ENCODE data around the gene NHLRC3. TPM values are rescaled to one million over a fixed set of nuclear protein-coding genes. Genes with fewer than 3 reads are reported as not detected.

The NHLRC3 gene
- total and polyA plus RNA-seq, 2 experiments from 2014 or later: 13.1 to 16.6 TPM

DNA sequence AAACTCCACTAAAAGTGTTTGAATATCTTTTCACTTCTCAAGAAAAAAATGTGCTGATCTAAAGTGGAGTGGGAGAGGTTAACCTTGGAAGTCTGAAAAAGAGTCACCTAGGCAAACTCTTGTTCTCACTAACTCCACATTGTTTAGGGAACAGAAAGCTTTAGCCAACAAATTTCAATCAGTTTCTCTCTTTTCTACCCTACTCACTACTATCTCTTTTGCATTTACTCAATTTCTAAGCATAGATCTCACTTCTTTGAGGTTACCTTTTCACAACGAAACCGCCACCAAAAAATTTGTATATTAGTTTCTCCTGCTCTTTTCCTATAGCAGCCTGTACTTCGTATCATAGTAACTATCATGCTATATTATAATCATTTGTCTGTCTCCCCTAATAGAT is 6.3 kb downstream of the NHLRC3 start:
- Histone ChIP-seq H3K36me3 (peaks cover 14% of the 10 kb centered on the region), H3K27ac (no peak overlapping the region)
- TF ChIP-seq, protein P1, sequence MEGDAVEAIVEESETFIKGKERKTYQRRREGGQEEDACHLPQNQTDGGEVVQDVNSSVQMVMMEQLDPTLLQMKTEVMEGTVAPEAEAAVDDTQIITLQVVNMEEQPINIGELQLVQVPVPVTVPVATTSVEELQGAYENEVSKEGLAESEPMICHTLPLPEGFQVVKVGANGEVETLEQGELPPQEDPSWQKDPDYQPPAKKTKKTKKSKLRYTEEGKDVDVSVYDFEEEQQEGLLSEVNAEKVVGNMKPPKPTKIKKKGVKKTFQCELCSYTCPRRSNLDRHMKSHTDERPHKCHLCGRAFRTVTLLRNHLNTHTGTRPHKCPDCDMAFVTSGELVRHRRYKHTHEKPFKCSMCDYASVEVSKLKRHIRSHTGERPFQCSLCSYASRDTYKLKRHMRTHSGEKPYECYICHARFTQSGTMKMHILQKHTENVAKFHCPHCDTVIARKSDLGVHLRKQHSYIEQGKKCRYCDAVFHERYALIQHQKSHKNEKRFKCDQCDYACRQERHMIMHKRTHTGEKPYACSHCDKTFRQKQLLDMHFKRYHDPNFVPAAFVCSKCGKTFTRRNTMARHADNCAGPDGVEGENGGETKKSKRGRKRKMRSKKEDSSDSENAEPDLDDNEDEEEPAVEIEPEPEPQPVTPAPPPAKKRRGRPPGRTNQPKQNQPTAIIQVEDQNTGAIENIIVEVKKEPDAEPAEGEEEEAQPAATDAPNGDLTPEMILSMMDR (IDR thresholded peaks at IDR 0.05; ENCODE audit: low read depth, low read length): no peak

DNA sequence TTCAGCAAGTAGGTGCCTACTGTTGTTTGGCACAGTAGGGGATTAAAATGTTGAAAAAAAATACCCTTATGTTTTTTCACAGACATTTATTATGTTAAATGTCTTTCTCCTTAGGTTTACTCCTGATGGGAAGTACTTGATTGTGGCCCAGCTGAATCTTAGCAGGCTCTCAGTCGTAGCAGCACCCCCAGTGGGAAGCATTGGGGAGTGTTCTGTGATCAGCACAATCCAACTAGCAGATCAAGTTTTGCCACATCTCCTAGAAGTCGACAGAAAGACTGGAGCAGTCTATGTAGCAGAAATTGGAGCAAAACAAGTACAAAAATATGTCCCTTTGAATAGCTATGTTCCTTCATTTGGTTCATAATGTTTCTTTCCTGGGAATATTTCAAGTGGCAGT is 9.3 kb downstream of the NHLRC3 start:
- Histone ChIP-seq H3K27ac (no peak overlapping the region), H3K27me3 (no peaks in the 10 kb centered on the region), H3K36me3 (peaks cover 13% of the 10 kb centered on the region), H3K4me3 (no peak overlapping the region), H3K4me1 (ENCODE audit: low read depth) (no peaks in the 10 kb centered on the region), H3K9me3 (ENCODE audit: low read depth) (no peaks in the 10 kb centered on the region)
- TF ChIP-seq, protein P1 (IDR thresholded peaks at IDR 0.05; ENCODE audit: low read depth, low read length): no peak
- no peak for DNase-seq (ENCODE audit: low read depth in 1 of 2, low spot score in 1 of 2)

More for the DNA sequence above, 6.3 kb downstream of the NHLRC3 start:
- H3K4me3 ChIP-seq: no peak overlapping the region
- no peaks in the 10 kb centered on the region for H3K4me1 ChIP-seq (ENCODE audit: low read depth)
- no peaks in the 10 kb centered on the region for H3K9me3 ChIP-seq (ENCODE audit: low read depth)
- no peaks in the 10 kb centered on the region for H3K27me3 ChIP-seq
- DNase-seq (ENCODE audit: low read depth in 1 of 2, low spot score in 1 of 2): no peak

DNA sequence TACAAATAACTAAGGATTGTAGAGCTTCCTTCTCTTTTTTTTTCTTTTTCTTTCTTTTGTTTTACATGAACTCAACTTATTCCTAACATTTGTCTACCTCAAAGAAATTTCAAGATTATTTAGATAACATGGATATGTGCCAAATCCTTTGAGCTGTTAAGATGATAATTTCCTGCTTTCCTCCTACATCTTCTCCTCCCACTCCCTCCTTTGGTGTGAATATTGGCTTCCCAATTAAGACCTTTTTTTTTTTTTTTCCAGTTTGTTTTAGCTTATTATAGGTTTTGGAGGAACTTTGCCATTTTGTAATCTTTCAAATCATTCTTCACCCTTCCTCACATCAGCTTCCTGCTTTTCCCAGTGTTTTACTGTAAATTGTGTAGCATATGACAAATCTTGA is 10.6 kb downstream of the NHLRC3 start:
- TF ChIP-seq, protein P1 (IDR thresholded peaks at IDR 0.05; ENCODE audit: low read depth, low read length): no peak
- H3K27me3 ChIP-seq: no peaks in the 10 kb centered on the region
- DNase-seq (ENCODE audit: low read depth in 1 of 2, low spot score in 1 of 2): no peak
- H3K4me3 ChIP-seq: no peak overlapping the region
- no peak overlapping the region for H3K27ac ChIP-seq
- H3K9me3 ChIP-seq (ENCODE audit: low read depth): no peaks in the 10 kb centered on the region
- peaks cover 13% of the 10 kb centered on the region for H3K36me3 ChIP-seq
- no peaks in the 10 kb centered on the region for H3K4me1 ChIP-seq (ENCODE audit: low read depth)

DNA sequence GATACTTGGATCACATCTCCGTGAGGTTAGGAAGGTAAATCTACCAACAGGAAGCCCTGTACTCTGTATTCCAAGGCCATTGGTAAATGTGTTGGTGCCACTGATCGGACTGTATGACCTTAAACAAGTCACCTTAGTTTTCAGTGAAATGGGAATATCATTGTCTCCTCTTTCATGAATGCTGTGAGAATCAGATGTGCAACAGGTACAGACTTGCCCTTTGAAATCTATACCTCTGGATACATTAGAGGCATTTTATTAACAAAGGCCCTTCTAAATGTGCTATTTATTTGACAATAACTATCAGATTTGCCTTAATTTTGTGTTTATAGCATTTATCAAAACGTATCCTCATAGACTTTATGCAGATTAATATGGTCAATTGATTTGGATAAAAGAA is 11.0 kb downstream of the NHLRC3 start:
- Histone ChIP-seq H3K9me3 (ENCODE audit: low read depth) (no peaks in the 10 kb centered on the region), H3K27me3 (no peaks in the 10 kb centered on the region)

DNA sequence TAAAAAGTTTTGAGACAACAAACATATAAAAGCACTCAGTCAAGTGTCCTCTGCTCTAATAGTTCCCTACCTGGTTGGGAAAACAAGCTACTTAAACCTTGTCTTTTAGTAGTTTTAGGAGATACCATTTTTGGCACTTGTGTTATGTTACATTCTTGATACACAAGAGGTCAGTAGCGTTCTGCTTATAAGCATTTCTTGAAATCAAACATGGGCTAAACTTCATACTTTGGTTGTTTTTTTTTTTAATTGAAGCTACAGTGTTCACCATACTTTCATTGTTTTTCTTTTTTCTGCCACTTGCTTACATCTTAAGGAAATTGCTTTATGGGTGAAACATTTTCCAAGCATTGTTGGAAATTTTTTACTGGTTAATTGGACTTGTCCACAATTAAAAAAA is 12.9 kb downstream of the NHLRC3 start:
- H3K36me3 ChIP-seq: peaks cover 7% of the 10 kb centered on the region
- H3K27ac ChIP-seq: no peak overlapping the region
- no peaks in the 10 kb centered on the region for H3K4me1 ChIP-seq (ENCODE audit: low read depth)
- no peaks in the 10 kb centered on the region for H3K9me3 ChIP-seq (ENCODE audit: low read depth)
- H3K4me3 ChIP-seq: no peak overlapping the region
- no peaks in the 10 kb centered on the region for H3K27me3 ChIP-seq
- peak; percentile 64 to 70 for DNase-seq (ENCODE audit: low read depth in 1 of 2, low spot score in 1 of 2)
- TF ChIP-seq, protein P1 (IDR thresholded peaks at IDR 0.05; ENCODE audit: low read depth, low read length): peak; percentile 49

More for the DNA sequence above, 11.0 kb downstream of the NHLRC3 start:
- TF ChIP-seq, protein P1 (IDR thresholded peaks at IDR 0.05; ENCODE audit: low read depth, low read length): no peak
- peaks cover 13% of the 10 kb centered on the region for H3K36me3 ChIP-seq
- no peak for DNase-seq (ENCODE audit: low read depth in 1 of 2, low spot score in 1 of 2)
- H3K27ac ChIP-seq: no peak overlapping the region
- H3K4me3 ChIP-seq: no peak overlapping the region
- H3K4me1 ChIP-seq (ENCODE audit: low read depth): no peaks in the 10 kb centered on the region

DNA sequence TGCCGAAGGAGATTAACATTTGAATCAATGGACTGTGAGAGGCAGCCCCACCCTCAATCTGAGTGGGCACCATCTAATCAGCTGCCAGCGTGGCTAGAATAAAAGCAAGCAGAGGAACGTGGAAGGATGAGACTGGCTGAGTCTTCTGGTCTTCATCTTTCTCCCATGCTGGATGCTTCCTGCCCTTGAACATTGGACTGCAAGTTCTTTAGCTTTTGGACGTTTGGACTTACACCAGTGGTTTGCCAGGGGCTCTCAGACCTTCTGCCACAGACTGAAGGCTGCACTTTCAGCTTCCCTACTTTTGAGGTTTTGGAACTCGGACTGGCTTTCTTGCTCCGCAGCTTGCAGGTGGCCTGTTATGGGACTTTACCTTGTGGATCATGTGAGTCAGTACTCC is 14.7 kb downstream of the NHLRC3 start:
- no peak overlapping the region for H3K27ac ChIP-seq
- peaks cover 7% of the 10 kb centered on the region for H3K36me3 ChIP-seq
- no peaks in the 10 kb centered on the region for H3K27me3 ChIP-seq
- DNase-seq (ENCODE audit: low read depth in 1 of 2, low spot score in 1 of 2): no peak
- H3K4me1 ChIP-seq (ENCODE audit: low read depth): no peaks in the 10 kb centered on the region
- no peaks in the 10 kb centered on the region for H3K9me3 ChIP-seq (ENCODE audit: low read depth)
- H3K4me3 ChIP-seq: no peak overlapping the region
- TF ChIP-seq, protein P1 (IDR thresholded peaks at IDR 0.05; ENCODE audit: low read depth, low read length): no peak
